ENCODE results near the gene ETS1.

ETS1 gene

DNA sequence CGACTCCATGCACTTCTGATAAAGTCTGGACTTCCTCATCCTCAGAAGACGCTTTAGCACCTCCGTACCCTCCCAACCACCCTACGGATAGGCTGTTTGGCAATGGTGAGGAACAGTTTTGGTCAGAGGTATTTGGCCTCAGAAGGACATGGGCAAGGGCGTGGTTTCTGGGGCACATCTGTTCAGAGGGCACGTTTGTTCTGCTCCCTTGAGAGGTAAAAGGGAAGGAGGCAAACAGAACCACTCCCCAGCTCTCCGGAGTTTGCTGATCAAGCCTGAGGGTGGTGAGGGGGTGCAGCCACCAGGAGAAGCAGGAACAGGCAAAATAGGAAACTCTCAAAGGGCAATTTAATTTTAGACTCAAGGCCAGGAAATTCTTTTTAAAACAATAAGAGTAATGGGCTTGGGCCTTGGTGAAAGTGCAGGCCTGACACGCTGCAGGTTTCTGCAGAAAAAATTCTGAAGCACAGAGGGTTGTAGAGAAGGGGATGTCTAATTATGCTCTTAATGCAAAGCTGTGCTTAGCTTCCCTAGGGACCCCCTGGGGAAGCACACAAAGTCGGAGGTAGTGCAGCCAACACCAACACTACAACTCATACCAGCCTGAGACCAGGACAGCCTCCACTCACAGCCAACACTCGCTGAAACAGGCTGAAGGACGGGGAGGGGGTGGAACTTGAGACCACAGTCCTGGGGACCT lies 23.3 kb downstream of the ETS1 start:
- peak overlapping the region; percentile 41 for H3K4me3 Mint-ChIP-seq
- H3K27ac Mint-ChIP-seq = peak overlapping the region; percentile 74
- H3K27me3 Mint-ChIP-seq = no peaks in the 10 kb centered on the region
- intact Hi-C loops (cut with micrococcal nuclease) = no loop called here
- no peaks in the 10 kb centered on the region for H3K9me3 Mint-ChIP-seq
- H3K4me1 Mint-ChIP-seq (ENCODE audit: low read depth) = peaks cover 56% of the 10 kb centered on the region
- H3K36me3 Mint-ChIP-seq (ENCODE audit: low read depth) = no peaks in the 10 kb centered on the region

DNA sequence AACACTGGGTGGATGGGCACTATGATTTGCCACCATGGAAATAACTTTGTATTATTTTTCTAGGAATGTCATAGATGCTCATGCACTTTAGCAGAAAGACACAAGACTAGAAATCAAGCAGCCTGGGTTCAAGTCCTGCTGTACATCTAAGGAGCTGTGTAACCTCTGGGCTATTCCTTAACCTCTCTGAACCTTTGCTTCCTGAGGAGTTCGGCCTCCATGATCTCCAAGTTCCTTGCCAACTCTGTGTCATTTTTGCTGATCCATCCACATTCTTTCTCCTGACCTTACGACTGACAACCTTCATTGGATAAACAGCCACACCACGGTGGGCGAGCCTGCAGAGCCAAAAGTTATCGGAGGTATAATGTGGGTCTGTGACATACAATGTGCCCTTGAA lies 24.1 kb downstream of the ETS1 start:
- Mint-ChIP-seq H3K36me3 (ENCODE audit: low read depth) (no peaks in the 10 kb centered on the region), H3K27me3 (no peaks in the 10 kb centered on the region), H3K9me3 (no peaks in the 10 kb centered on the region), H3K27ac (no peak overlapping the region), H3K4me1 (ENCODE audit: low read depth) (peaks cover 54% of the 10 kb centered on the region), H3K4me3 (no peak overlapping the region)
- intact Hi-C loops (cut with micrococcal nuclease) = no loop called here

DNA sequence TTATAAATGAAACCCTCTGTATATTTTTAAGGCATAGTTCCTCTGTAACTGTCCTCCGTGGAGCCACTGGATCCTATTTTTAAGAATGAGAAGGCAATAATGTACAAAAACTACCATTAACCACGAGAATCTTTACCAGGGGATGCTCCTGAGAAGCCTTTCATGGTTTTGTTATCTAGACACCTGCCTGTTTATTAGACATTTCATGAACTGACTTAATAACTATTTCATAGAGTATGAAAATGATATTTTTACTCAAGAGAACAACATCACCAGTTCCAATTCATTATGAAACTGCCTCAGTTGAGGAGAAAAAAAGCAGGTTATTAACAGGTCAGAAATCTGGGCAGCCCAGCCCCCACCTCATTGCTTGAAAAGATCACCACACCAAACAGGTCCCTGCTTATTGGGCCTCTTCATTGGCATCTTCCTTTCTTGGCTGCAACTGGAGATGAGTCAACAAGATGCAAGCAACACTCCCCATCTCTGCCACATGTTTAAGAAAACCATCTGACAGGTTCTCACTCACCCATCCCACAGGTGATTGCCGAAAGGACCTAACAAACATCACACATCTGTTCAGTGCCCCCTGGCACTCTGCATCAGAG lies 27.8 kb downstream of the ETS1 start:
- no peaks in the 10 kb centered on the region for H3K36me3 Mint-ChIP-seq (ENCODE audit: low read depth)
- H3K9me3 Mint-ChIP-seq = no peaks in the 10 kb centered on the region
- intact Hi-C loops (cut with micrococcal nuclease) = loop anchor here (10.0 kb wide), 1 partner anchor 265 kb away; no protein-coding TSS in a partner anchor
- no peak overlapping the region for H3K4me3 Mint-ChIP-seq
- no peaks in the 10 kb centered on the region for H3K27me3 Mint-ChIP-seq
- peaks cover 23% of the 10 kb centered on the region for H3K4me1 Mint-ChIP-seq (ENCODE audit: low read depth)
- H3K27ac Mint-ChIP-seq = no peak overlapping the region

DNA sequence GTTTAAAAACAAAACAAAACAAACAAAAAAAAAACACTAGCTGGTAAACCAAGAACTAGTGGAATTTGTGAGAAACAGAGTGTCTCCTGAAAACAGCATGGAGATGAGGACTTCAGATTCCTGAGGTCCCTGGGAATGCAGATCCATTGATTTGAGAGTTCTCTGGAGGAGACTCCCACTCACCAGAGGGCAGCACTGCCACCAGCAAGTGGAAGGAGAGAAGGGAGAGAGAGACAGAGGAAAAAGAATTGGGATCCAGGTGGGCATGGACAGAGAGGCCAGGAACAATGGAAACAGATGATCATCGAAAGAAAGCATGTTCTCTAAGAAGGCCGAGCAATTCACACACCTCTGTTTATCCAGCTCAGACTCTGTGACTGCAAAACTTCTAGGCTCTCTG lies 31.8 kb downstream of the ETS1 start:
- no peaks in the 10 kb centered on the region for H3K9me3 Mint-ChIP-seq
- no peak overlapping the region for H3K27ac Mint-ChIP-seq
- no peak overlapping the region for H3K4me3 Mint-ChIP-seq
- no peaks in the 10 kb centered on the region for H3K27me3 Mint-ChIP-seq
- H3K36me3 Mint-ChIP-seq (ENCODE audit: low read depth) = no peaks in the 10 kb centered on the region
- intact Hi-C loops (cut with micrococcal nuclease) = loop anchor here (10.0 kb wide), 1 partner anchor 261 kb away; no protein-coding TSS in a partner anchor
- peaks cover 35% of the 10 kb centered on the region for H3K4me1 Mint-ChIP-seq (ENCODE audit: low read depth)

DNA sequence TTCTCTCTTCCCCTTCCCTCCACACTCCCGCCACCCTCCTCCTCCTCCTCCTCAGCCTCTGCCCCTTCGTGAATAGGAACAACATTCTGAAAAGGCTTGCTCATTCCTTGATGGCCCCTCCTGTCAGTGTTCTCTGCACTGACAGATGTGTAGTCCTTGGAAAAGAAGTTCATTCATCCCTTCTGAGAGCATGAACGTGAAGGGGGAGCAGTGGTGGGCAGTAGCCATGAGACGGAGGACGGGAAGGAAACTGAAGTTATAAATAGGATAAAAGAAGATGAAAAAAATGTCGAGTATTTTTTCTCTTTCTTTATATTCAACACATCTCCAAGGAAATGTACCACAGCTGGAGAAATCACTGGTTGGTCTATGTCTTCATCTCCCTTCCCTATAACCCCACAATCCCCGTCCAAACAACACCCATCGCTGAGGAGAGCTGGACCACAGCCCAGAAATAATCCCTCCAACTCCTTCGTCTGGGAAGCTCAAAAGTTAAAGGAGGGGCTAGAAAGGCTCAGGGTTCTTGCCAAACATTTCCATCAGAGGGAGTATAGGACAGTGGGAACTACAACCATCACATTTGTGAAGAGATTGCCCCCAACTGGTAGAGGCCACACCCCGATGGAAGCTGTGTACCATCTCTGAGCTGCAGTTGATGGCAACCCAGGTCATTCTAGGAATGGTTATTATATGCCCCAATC lies 33.5 kb downstream of the ETS1 start:
- no peaks in the 10 kb centered on the region for H3K9me3 Mint-ChIP-seq
- peak overlapping the region; percentile 78 for H3K27ac Mint-ChIP-seq
- peak overlapping the region; percentile 22 for H3K4me3 Mint-ChIP-seq
- intact Hi-C loops (cut with micrococcal nuclease) = loop anchor here (1.0 to 10.0 kb wide), 3 partner anchors 22 to 259 kb away; no protein-coding TSS in a partner anchor
- H3K27me3 Mint-ChIP-seq = peaks cover 7% of the 10 kb centered on the region
- H3K36me3 Mint-ChIP-seq (ENCODE audit: low read depth) = no peaks in the 10 kb centered on the region
- peaks cover 46% of the 10 kb centered on the region for H3K4me1 Mint-ChIP-seq (ENCODE audit: low read depth)

DNA sequence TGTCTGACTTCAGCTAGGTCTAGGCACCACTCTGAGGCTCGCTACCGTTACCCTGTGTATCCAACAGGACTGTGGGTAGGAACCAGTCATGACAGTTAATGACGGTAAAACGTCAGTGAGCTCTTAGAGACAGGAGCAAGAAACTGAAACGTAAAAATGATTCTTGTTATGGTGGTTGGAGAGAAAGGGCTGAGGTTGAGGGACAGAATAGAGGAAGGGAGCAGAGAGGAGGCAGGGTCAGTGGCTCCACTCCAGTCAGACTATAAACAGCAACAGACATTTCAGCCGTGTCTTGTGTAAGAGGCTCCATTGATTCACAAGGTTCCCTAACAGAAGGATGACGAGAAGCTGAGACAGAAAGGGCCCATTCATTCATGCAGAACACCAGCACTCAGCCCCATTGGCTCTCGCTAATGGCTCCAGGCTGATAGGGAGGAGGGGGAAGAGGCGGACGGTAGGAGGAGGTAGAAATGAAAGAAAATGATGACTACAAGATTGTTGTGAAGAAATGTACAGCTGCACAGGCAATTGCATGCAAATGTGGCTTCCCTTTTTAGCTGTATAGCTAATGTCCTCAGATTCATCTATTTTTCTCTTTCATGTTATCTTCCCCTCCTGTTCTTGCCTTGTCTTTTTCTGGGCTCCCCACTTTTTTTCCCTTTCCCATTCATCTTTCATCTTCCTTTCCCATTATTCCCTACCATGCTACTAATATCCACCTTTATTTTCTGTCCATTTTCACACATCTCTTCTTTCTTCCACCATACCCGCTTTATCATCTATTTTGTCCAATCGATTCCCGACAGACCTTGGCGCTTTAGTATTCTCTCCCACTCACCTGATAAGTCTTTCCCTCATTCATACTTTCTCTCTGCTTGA lies 34.3 kb downstream of the ETS1 start:
- Mint-ChIP-seq H3K4me3 (peak overlapping the region; percentile 49), H3K27ac (peak overlapping the region; percentile 78), H3K27me3 (peaks cover 13% of the 10 kb centered on the region), H3K4me1 (ENCODE audit: low read depth) (peaks cover 54% of the 10 kb centered on the region), H3K9me3 (no peaks in the 10 kb centered on the region), H3K36me3 (ENCODE audit: low read depth) (no peaks in the 10 kb centered on the region)
- intact Hi-C loops (cut with micrococcal nuclease) = loop anchor here (1.0 to 10.0 kb wide), 3 partner anchors 23 to 258 kb away; no protein-coding TSS in a partner anchor

DNA sequence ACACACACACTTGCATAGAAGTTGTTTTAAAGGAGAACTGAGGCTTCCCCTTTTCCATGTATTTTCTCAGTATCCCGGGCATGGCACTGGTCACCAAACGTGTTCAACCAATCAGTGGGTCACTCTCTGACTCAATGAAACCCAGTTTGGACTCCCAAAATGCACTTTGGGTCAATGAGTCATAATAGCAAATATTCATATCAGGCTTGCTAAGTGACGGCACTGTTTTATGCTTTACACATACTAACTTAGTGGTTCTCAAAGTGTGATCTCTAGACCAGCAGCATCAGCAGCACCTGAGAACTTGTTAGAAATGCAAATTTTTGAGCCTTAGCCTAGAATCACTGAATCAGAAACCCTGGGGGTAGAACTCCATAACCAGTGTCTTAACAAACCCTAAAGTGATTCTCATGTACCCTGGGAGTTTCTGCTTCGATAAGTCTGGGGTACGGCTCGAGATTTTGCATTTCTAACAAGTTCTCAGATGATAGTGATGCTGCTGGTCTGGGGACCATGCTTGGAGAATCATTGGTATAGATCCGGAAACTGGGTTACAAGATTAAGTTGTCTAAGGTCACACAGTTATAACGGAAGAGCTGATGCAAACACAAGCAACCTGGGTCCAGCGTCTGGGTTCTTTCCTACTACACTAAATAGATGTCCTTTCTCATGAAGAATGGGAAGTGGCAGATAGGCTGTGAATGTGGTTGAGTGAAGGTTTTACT lies 35.6 kb downstream of the ETS1 start:
- Mint-ChIP-seq H3K9me3 (no peaks in the 10 kb centered on the region), H3K27ac (peak overlapping the region; percentile 52), H3K27me3 (peaks cover 24% of the 10 kb centered on the region), H3K36me3 (ENCODE audit: low read depth) (no peaks in the 10 kb centered on the region), H3K4me1 (ENCODE audit: low read depth) (peaks cover 59% of the 10 kb centered on the region), H3K4me3 (no peak overlapping the region)
- intact Hi-C loops (cut with micrococcal nuclease) = loop anchor here (2.0 to 10.0 kb wide), 2 partner anchors 29 to 257 kb away; no protein-coding TSS in a partner anchor

DNA sequence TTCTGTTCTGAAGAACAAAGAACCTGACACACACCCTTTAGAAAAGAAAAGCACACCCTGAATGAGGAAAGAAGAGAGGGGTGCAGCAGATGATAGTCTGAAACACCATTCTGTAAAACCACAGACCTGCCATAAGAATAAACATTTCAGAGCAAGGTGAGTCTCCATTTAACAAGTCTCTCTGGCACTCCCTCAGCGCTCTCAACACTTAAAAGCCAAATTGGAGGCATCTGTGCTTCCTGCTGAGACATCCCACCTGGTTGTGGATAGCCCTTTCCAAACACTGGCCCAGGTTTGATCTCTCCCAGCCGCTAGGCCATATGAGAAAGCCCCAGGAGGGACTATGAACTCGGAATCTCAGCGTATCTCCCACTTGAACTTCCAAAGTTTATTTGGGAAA lies 36.3 kb downstream of the ETS1 start:
- H3K4me3 Mint-ChIP-seq = no peak overlapping the region
- intact Hi-C loops (cut with micrococcal nuclease) = loop anchor here (10.0 kb wide), 1 partner anchor 256 kb away; no protein-coding TSS in a partner anchor
- H3K27me3 Mint-ChIP-seq = peaks cover 27% of the 10 kb centered on the region
- H3K36me3 Mint-ChIP-seq (ENCODE audit: low read depth) = no peaks in the 10 kb centered on the region
- no peaks in the 10 kb centered on the region for H3K9me3 Mint-ChIP-seq
- H3K4me1 Mint-ChIP-seq (ENCODE audit: low read depth) = peaks cover 59% of the 10 kb centered on the region
- peak overlapping the region; percentile 52 for H3K27ac Mint-ChIP-seq

DNA sequence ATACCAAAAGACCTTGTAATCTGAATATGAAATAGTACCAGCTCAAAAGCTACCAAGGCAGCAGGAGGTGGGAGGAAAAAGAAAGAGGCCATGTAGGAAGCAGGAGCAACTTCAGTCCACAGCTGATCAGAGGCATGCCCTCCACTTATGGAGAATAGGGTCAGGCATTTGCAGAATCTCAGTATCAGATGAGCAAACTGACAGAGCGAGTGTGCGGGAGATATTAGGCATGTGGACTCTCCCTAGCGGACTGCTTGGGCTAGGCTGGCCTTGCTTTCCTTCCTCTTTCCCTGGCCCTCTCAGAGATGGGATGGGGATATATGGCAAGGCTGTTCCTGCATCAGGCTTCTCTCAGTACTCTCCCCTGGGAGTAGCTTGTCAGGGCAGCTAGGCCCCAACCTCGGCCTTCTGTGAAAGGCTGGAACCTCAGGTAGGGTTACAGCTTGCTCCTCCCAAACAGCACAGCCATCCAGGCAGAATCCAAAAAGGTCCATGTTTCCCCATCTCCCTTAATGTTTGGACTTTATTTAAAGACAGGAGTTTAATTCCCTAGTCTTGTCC lies 37.0 kb downstream of the ETS1 start:
- intact Hi-C loops (cut with micrococcal nuclease) = loop anchor here (10.0 kb wide), 1 partner anchor 256 kb away; no protein-coding TSS in a partner anchor
- H3K27ac Mint-ChIP-seq = peak overlapping the region; percentile 52
- no peak overlapping the region for H3K4me3 Mint-ChIP-seq

DNA sequence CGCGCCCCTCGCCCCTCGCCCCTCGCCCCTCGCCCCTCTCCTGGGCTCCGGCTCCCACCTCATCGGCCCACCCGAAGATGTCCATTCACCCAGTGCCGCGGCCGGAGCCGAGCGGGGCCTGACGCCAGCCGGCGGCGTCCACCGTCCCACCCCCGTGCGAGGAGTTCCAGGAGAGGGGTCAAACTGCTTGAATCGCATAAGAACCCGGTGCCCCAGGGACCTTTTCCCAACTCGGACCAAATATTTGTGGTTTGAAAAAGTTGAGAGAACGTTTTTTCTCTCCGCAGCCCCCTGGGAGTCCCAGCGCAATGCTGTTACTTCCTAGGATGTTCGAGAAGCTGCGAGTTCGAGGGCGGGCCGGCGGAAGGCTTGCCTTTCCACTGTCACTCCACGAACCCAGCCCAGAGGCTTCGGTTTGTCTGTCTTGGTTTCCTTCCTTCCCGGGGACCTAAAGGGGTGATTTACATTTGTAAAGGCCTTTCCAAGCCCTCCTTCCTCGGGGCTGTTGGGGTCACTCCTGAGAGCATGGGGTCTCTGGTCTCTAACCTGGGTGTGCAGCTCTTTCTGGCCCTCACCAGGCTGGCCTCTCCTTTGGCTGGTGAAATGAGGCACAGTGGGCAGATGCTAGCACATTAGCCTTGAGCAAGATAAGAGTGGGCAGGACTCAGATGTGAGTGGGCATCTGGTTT lies 38.0 kb downstream of the ETS1 start:
- Mint-ChIP-seq H3K4me1 (ENCODE audit: low read depth) (peaks cover 61% of the 10 kb centered on the region), H3K27ac (peak overlapping the region; percentile 52), H3K4me3 (peak overlapping the region; percentile 52), H3K9me3 (no peaks in the 10 kb centered on the region), H3K36me3 (ENCODE audit: low read depth) (no peaks in the 10 kb centered on the region), H3K27me3 (peaks cover 30% of the 10 kb centered on the region)
- intact Hi-C loops (cut with micrococcal nuclease) = no loop called here

More for the DNA sequence above, 37.0 kb downstream of the ETS1 start:
- H3K27me3 Mint-ChIP-seq = peaks cover 28% of the 10 kb centered on the region
- peaks cover 59% of the 10 kb centered on the region for H3K4me1 Mint-ChIP-seq (ENCODE audit: low read depth)
- H3K36me3 Mint-ChIP-seq (ENCODE audit: low read depth) = no peaks in the 10 kb centered on the region
- H3K9me3 Mint-ChIP-seq = no peaks in the 10 kb centered on the region

DNA sequence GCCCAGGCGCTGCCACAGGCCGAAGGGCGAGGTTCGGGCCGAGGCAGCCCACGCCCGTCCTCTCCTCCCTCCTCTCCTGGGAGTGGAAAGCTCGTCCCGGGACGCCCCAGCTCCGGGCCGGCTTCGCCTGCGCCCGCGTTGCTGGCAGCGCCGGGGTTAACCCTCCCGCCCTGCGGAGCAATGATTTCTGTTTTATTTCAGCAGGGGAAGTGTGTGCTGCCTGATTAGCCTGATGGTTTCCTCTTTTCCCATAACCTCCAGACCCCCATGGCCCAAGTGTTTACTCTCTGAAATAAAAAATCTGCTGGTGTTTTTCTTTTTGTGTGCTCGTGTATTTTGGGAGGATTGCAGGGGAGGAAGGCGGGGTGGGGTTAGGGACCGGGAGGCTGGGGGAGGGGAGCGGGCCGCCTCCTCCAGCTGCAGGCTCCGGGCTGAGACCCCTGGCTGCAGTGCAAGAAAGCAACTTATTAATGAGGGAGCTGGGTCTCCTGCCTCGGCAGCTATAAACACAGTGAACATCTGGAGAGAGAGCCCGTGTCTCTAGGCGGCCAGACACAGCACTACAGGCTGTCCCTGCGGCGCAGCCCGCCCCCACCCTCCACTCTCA lies 38.6 kb downstream of the ETS1 start:
- Mint-ChIP-seq H3K27me3 (peaks cover 32% of the 10 kb centered on the region), H3K27ac (peak overlapping the region; percentile 52), H3K4me1 (ENCODE audit: low read depth) (peaks cover 60% of the 10 kb centered on the region), H3K9me3 (no peaks in the 10 kb centered on the region), H3K36me3 (ENCODE audit: low read depth) (no peaks in the 10 kb centered on the region), H3K4me3 (peak overlapping the region; percentile 67)
- intact Hi-C loops (cut with micrococcal nuclease) = no loop called here
